ENCODE measurements around the gene EGLN2.
"Not testable (repeated sequence)": the region's sequence is repeated elsewhere in the genome, so short reads cannot be mapped to it uniquely, and the experiment has no call there.

The EGLN2 gene

GRCh38 chr19:40819479-40820234 lies 20.7 kb downstream of the EGLN2 start:
- peak; percentile 60 to 72 for DNase-seq

- DNase-seq, result no peak
These were observed 23.2 kb downstream of the EGLN2 start for GRCh38 chr19:40822161-40822560.

GRCh38 chr19:40822704-40823553 lies 23.9 kb downstream of the EGLN2 start:
- not testable (repeated sequence) for DNase-seq

GRCh38 chr19:40824916-40825315 lies 25.9 kb downstream of the EGLN2 start:
- DNase-seq, result not testable (repeated sequence)

GRCh38 chr19:40825460-40826095 lies 26.6 kb downstream of the EGLN2 start:
- not testable (repeated sequence) for DNase-seq

GRCh38 chr19:40826312-40826698 lies 27.3 kb downstream of the EGLN2 start:
- not testable (repeated sequence) for DNase-seq

GRCh38 chr19:40826699-40827385 lies 27.9 kb downstream of the EGLN2 start:
- DNase-seq, result peak; percentile 87 to 89

GRCh38 chr19:40827386-40828247 lies 28.6 kb downstream of the EGLN2 start:
- no peak for DNase-seq

GRCh38 chr19:40829205-40829604 lies 30.2 kb downstream of the EGLN2 start:
- DNase-seq, result no peak

- DNase-seq, result not testable (repeated sequence)
These were observed 31.8 kb downstream of the EGLN2 start for GRCh38 chr19:40830741-40831140.

- no peak for DNase-seq
These were observed 32.8 kb downstream of the EGLN2 start for GRCh38 chr19:40831502-40832430.

GRCh38 chr19:40832431-40832790 lies 33.4 kb downstream of the EGLN2 start:
- not testable (repeated sequence) for DNase-seq

GRCh38 chr19:40833728-40834533 lies 34.9 kb downstream of the EGLN2 start:
- not testable (repeated sequence) for DNase-seq

GRCh38 chr19:40836754-40837429 lies 37.9 kb downstream of the EGLN2 start:
- no peak for DNase-seq

GRCh38 chr19:40838477-40838876 lies 39.5 kb downstream of the EGLN2 start:
- DNase-seq, result not testable (repeated sequence)

GRCh38 chr19:40842012-40842411 lies 43.0 kb downstream of the EGLN2 start:
- DNase-seq, result not testable (repeated sequence)

GRCh38 chr19:40842997-40843652 lies 44.1 kb downstream of the EGLN2 start:
- not testable (repeated sequence) for DNase-seq

- peak; percentile 88 to 90 for DNase-seq
These were observed 44.7 kb downstream of the EGLN2 start for GRCh38 chr19:40843653-40844052.

- DNase-seq, result not testable (repeated sequence)
These were observed 47.7 kb downstream of the EGLN2 start for GRCh38 chr19:40846722-40847121.
